IMR-90 (cell line): ENCODE measurements around the gene TK1. TPM values are rescaled to one million over a fixed set of nuclear protein-coding genes. Genes with fewer than 3 reads are reported as not detected.

Experiments
- ATAC-seq: fragments of 200-7000 bp; cut with Tn5 transposase; 2 replicates; pipeline ENCODE4 v1.9.1; 2020; ENCODE audit warnings: low read depth, mild to moderate bottlenecking, moderate library complexity
- BruUV-seq: library from RNA; stranded (reverse); fragments of 400-500 nt; replicated peaks from 2 replicates; lab custom pipeline; 2021; lab: Mats Ljungman, UMichigan
- CTCF ChIA-PET: fragments of 300-600 bp; formaldehyde crosslinking; extraction: SDS; loops from one replicate; lab custom pipeline; 2021; ENCODE audit warnings: antibody characterized with exemption; lab: Yijun Ruan, JAX
- POLR2A ChIA-PET: fragments of 300-600 bp; sonication (Branson Sonifier 250); formaldehyde crosslinking; loops from one replicate; lab custom pipeline; 2022; ENCODE audit warnings: antibody characterized with exemption; ENCODE audit not compliant: unreplicated experiment; lab: Charles Lee
- DNase-seq: peaks from one replicate; pipeline ENCODE4 v3.0.0; 2013
- H2AFZ ChIP-seq: replicated peaks from 2 replicates; pipeline ENCODE3; 2013; ENCODE audit warnings: low read length, mild to moderate bottlenecking; ENCODE audit not compliant: poor library complexity
- H2AK5ac ChIP-seq: 2 replicates; pipeline ENCODE4 v1.6.1; 2013; ENCODE audit warnings: low read depth, low read length, inconsistent platforms
- H2AK9ac ChIP-seq: replicated peaks from 2 replicates; pipeline ENCODE3; 2013; ENCODE audit warnings: mild to moderate bottlenecking, low read depth, low read length, moderate library complexity; ENCODE audit not compliant: poor library complexity
- H2BK120ac ChIP-seq: 2 replicates; pipeline ENCODE4 v1.6.1; 2013; ENCODE audit warnings: low read depth, low read length, inconsistent platforms
- H2BK15ac ChIP-seq: 3 replicates; pipeline ENCODE4 v1.6.1; 2013; ENCODE audit warnings: low read depth, low read length, inconsistent platforms
- H2BK20ac ChIP-seq: 2 replicates; pipeline ENCODE4 v1.6.1; 2013; ENCODE audit warnings: low read depth, mild to moderate bottlenecking, inconsistent platforms, low read length, moderate library complexity
- H2BK5ac ChIP-seq: 2 replicates; pipeline ENCODE4 v1.6.1; 2013; ENCODE audit warnings: mild to moderate bottlenecking, low read depth, low read length, inconsistent platforms; ENCODE audit not compliant: poor library complexity, severe bottlenecking
- H3K14ac ChIP-seq: replicated peaks from 2 replicates; pipeline ENCODE4 v1.6.1; 2013; ENCODE audit warnings: low read depth, low read length, inconsistent platforms
- H3K18ac ChIP-seq: 2 replicates; pipeline ENCODE4 v1.6.1; 2013; ENCODE audit warnings: low read depth, low read length, control low read depth
- H3K23ac ChIP-seq: 2 replicates; pipeline ENCODE4 v1.6.1; 2013; ENCODE audit warnings: low read depth, low read length, inconsistent platforms
- H3K27ac ChIP-seq: 2 replicates; pipeline ENCODE4 v1.5.1; 2013; ENCODE audit warnings: mild to moderate bottlenecking, control low read depth, low read length; ENCODE audit not compliant: insufficient read depth
- H3K27me3 ChIP-seq: 2 replicates; pipeline ENCODE4 v1.6.1; 2013; ENCODE audit warnings: low read length; ENCODE audit not compliant: control insufficient read depth, insufficient read depth
- H3K36me3 ChIP-seq: 2 replicates; pipeline ENCODE4 v1.6.1; 2013; ENCODE audit warnings: low read length, mixed read lengths; ENCODE audit not compliant: control insufficient read depth, insufficient read depth
- H3K4ac ChIP-seq: 2 replicates; pipeline ENCODE4 v1.6.1; 2013; ENCODE audit warnings: low read depth, low read length, inconsistent platforms
- H3K4me1 ChIP-seq: 2 replicates; pipeline ENCODE4 v1.6.1; 2013; ENCODE audit warnings: low read length, mixed read lengths; ENCODE audit not compliant: control insufficient read depth, insufficient read depth
- H3K4me2 ChIP-seq: 2 replicates; pipeline ENCODE4 v1.6.1; 2013; ENCODE audit warnings: low read depth, mild to moderate bottlenecking, control low read depth, low read length, moderate library complexity
- H3K4me3 ChIP-seq: 2 replicates; pipeline ENCODE4 v1.5.1; 2013; ENCODE audit warnings: low read depth, mild to moderate bottlenecking, control low read depth, low read length, moderate library complexity; ENCODE audit not compliant: insufficient read depth
- H3K56ac ChIP-seq: 2 replicates; pipeline ENCODE4 v1.6.1; 2013; ENCODE audit warnings: low read length, inconsistent platforms; ENCODE audit not compliant: insufficient read depth; ENCODE audit errors: extremely low read depth
- H3K79me1 ChIP-seq, 2 experiments: 2 replicates each; pipeline ENCODE4 v1.6.1; 2013; ENCODE audit warnings: low read length in 2 of 2, inconsistent platforms in 1 of 2, low read depth in 1 of 2
- H3K9ac ChIP-seq: 2 replicates; pipeline ENCODE4 v1.6.1; 2013; ENCODE audit warnings: low read depth, low read length, control low read depth
- H3K9me1 ChIP-seq: 2 replicates; pipeline ENCODE4 v1.6.1; 2013; ENCODE audit warnings: low read length, inconsistent platforms; ENCODE audit not compliant: insufficient read depth
- H3K9me3 ChIP-seq: 2 replicates; pipeline ENCODE4 v1.6.1; 2013; ENCODE audit warnings: low read length; ENCODE audit not compliant: control insufficient read depth, insufficient read depth
- H4K20me1 ChIP-seq: 2 replicates; pipeline ENCODE4 v1.6.1; 2013; ENCODE audit warnings: low read length, inconsistent platforms; ENCODE audit not compliant: insufficient read depth
- H4K5ac ChIP-seq: 2 replicates; pipeline ENCODE4 v1.6.1; 2013; ENCODE audit warnings: mild to moderate bottlenecking, low read depth, low read length, control low read depth
- H4K8ac ChIP-seq, 2 experiments: 2 replicates each; pipeline ENCODE4 v1.6.1; 2013; ENCODE audit warnings: low read depth in 2 of 2, low read length in 2 of 2, control low read depth in 1 of 2, inconsistent platforms in 1 of 2
- H4K91ac ChIP-seq: 2 replicates; pipeline ENCODE4 v1.6.1; 2013; ENCODE audit warnings: low read depth, low read length, inconsistent platforms; ENCODE audit not compliant: insufficient read depth
- BHLHE40 ChIP-seq: fragments of 150-350 bp; IDR thresholded peaks from 2 replicates; pipeline ENCODE4 v1.6.1; 2016; ENCODE audit warnings: mild to moderate bottlenecking, low read depth, low read length
- FOS ChIP-seq: fragments of 150-350 bp; IDR thresholded peaks from 2 replicates; pipeline ENCODE4 v1.6.1; 2016; ENCODE audit warnings: low read depth, low read length
- MAFK ChIP-seq: IDR thresholded peaks from 2 replicates; pipeline ENCODE4 v1.6.1; 2012; ENCODE audit warnings: low read depth, low read length, improper control_type of control experiment
- MAZ ChIP-seq: IDR thresholded peaks from 2 replicates; pipeline ENCODE4 v1.6.1; 2012; ENCODE audit warnings: low read depth, mild to moderate bottlenecking, low read length, improper control_type of control experiment, moderate library complexity, borderline replicate concordance
- NFE2L2 ChIP-seq: fragments of 150-350 bp; IDR thresholded peaks from 2 replicates; pipeline ENCODE4 v1.6.1; 2016; ENCODE audit warnings: low read depth, mild to moderate bottlenecking, low read length
- RFX5 ChIP-seq: IDR thresholded peaks from 2 replicates; pipeline ENCODE4 v1.8.0; 2012; ENCODE audit warnings: low read depth, mild to moderate bottlenecking, low read length, moderate library complexity
- WGBS, 2 experiments: methylation state at CpG; one replicate each; pipeline versions ENCODE4 v1.1.5 to v1.1.7; 2013; ENCODE audit warnings: missing lambda C conversion rate in 2 of 2; ENCODE audit not compliant: insufficient read length in 1 of 2; ENCODE audit errors: extremely low coverage in 2 of 2; 5-methylcytosine and 5-hydroxymethylcytosine counted together
- dilution Hi-C: fragments of 300-500 bp; cut with HindIII; formaldehyde crosslinking; loops from one replicate; pipeline ENCODE4 v1.14.3; 2018; ENCODE audit warnings: low sequenced_read_pairs; ENCODE audit not compliant: unreplicated experiment
- in situ Hi-C: fragments of 300-500 bp; cut with MboI; formaldehyde crosslinking; loops from 3 replicates; pipeline ENCODE4 v1.14.3; 2019; ENCODE audit warnings: low sequenced_read_pairs, inconsistent platforms, mixed read lengths
- intact Hi-C: fragments of 100-400 bp; cut with micrococcal nuclease; formaldehyde crosslinking; loops from 2 replicates; pipeline ENCODE4 v1.10.0; 2022
- polyA plus RNA-seq, 3 experiments: library from polyadenylated mRNA; depleted of rRNA; stranded (reverse); fragments of >200 nt; gene quantifications; 2 replicates each; pipeline ENCODE4 v1.2.3, GENCODE V29; 2012; ENCODE audit warnings: low replicate concordance in 1 of 3
- total RNA-seq: library from RNA; depleted of rRNA; stranded (reverse); fragments of >200 nt; gene quantifications from 2 replicates; pipeline ENCODE4 v1.2.3, GENCODE V29; 2012
- TF ChIP-seq, protein P1 (sequence below): fragments of 150-350 bp; IDR thresholded peaks from 2 replicates; pipeline ENCODE4 v1.6.1; 2017; ENCODE audit warnings: mild to moderate bottlenecking, antibody characterized with exemption, low read length, low read depth

TK1 gene
- total and polyA plus RNA-seq, 2 of the 4 experiments (the other 2 are of a cell fraction): 150 to 219 TPM

DNA sequence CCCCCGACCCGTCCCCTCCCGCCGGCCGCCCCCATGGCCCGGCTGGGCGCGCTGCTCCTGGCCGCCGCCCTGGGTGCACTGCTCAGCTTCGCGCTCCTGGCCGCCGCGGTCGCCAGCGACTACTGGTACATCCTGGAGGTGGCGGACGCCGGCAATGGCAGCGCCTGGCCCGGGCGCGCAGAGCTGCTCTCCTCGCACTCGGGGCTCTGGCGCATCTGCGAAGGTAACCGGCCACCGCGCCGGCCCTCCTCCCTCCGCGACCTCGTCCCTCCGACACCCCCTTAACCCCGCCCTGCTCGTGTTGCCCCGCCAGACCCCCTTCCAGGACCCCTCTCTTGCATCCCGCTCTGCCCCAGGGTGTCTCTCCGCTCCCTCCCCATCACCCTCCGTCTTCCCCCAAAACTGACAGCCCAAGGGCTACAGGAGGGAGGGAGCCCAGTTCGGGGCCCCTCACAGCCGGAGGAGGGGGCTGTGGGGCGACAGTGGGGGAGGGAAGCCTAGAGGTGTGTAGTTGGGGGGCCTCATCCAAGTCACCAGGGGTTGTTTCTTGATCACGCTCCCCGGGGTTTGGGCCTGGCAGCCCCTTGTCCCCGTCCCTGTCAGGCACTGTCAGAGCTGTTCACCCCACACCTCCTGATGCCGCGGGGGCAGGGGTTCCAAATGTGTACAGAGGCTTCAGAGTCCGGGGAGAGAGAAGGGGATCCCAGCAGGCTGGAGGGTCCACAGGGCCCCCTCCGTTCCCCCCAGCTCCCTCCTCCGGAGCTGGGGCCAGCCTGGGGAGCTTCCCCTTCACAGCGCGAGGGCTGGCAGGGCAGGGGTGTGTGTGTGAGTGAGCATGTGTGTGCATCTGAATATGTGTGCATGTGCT is 45.4 kb upstream of the TK1 start (continued):
- TF ChIP-seq FOS: no peak

DNA sequence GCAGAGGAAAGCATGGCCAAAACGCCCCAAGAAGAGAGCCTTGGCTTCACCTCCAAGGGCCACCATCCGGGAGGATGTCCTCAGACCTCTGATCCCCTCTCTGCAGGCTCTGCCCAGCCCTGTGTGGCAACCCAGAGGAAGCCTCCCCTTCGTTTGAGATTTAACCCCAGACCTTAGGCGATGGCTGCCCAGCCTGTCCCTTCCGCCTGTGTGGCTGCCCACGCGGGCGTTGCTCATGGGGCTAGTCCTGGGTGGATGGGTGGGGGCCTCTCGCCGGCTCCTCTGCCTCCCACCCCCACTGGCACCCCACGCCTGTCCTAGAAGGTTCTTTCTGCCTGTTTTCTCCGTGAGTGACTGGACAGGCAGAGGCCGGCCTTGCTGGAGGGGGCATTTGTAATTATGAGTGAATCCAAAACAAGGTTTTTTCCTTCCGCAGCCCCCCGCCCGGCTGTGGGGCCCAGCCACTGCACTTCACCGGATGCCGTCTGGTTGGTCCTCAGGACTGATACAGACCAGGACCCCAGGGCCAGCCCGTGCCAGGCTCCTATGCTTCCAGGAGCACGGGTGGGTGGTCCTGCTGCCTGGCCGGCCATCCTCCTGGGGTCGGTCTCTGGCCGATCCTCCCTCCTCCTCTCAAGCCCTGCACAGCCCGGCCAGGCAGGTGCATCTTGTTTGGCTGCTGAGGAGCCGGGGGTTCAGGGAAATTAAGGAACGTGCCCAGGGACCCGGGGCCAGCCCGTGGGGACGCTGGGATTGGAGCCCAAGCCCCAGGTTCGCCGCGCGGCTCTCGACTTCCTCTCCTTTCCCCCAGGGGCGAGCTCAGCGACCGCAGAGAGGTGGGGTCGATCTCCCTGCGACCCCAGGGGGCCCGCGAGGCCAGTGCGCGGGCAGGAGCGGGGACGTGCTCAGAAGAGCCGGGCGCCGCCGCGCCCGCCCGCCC is 44.4 kb upstream of the TK1 start, which contains the start of gene TMEM235:
TSS of gene TMEM235 (plus strand) at position 636 of the 940 bp plus-strand sequence. CDS start 393 bp downstream, outside the sequence.
- no peak within 1 kb of the TSS for H2BK5ac ChIP-seq
- H2AK9ac ChIP-seq: peak within 1 kb of the TSS; percentile 42
- H2AFZ ChIP-seq: peak within 1 kb of the TSS; percentile 76
- no peak within 1 kb of the TSS for H4K91ac ChIP-seq
- no peaks in the 10 kb centered on the region for H4K20me1 ChIP-seq
- no peak within 1 kb of the TSS for H4K5ac ChIP-seq
- no peak for DNase-seq
- H3K23ac ChIP-seq: no peak within 1 kb of the TSS
- no TSS peak for BruUV-seq
- H3K36me3 ChIP-seq: no peaks in the 10 kb centered on the region
- no peaks in the 10 kb centered on the region for H3K4me1 ChIP-seq
- TF ChIP-seq NFE2L2 (no peak), MAFK (no peak), RFX5 (no peak), BHLHE40 (no peak), FOS (no peak), MAZ (no peak)
- TF ChIP-seq, protein P1, sequence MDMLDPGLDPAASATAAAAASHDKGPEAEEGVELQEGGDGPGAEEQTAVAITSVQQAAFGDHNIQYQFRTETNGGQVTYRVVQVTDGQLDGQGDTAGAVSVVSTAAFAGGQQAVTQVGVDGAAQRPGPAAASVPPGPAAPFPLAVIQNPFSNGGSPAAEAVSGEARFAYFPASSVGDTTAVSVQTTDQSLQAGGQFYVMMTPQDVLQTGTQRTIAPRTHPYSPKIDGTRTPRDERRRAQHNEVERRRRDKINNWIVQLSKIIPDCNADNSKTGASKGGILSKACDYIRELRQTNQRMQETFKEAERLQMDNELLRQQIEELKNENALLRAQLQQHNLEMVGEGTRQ: no peak
- ChIA-PET POLR2A (no interaction called here), CTCF (no interaction called here)
- peak; percentile 12; the same call in 1 of the 2 replicates for ATAC-seq
- H3K4ac ChIP-seq: no peak within 1 kb of the TSS
- H3K27ac ChIP-seq: no peak within 1 kb of the TSS
- dilution Hi-C loops (no loop called here), intact Hi-C loops (no loop called here), in situ Hi-C loops (no loop called here)
- no peak within 1 kb of the TSS; the same call in 1 of the 2 replicates for H3K56ac ChIP-seq
- H2BK120ac ChIP-seq: no peak within 1 kb of the TSS
- H3K9me1 ChIP-seq: no peaks in the 10 kb centered on the region
- no peak within 1 kb of the TSS for H3K9ac ChIP-seq
- H2BK15ac ChIP-seq: no peak within 1 kb of the TSS
- peaks cover 38% of the 10 kb centered on the region for H3K27me3 ChIP-seq
- H3K14ac ChIP-seq: no peak within 1 kb of the TSS
- H2AK5ac ChIP-seq: no peak within 1 kb of the TSS
- WGBS, 2 experiments: 29% methylated on average over 13 of the region's 52 CpGs; no CpG with 5 or more reads in 1 of the 2 experiments
- H2BK20ac ChIP-seq: no peak within 1 kb of the TSS
- no peaks in the 10 kb centered on the region for H3K79me1 ChIP-seq
- no peak within 1 kb of the TSS for H3K4me3 ChIP-seq
- no peaks in the 10 kb centered on the region for H3K9me3 ChIP-seq
- peak within 1 kb of the TSS; percentile 29; the same call in 1 of the 2 replicates for H3K4me2 ChIP-seq
- no peak within 1 kb of the TSS for H4K8ac ChIP-seq
- no peak within 1 kb of the TSS for H3K18ac ChIP-seq
